ENCODE data around the gene ATG101. TPM values are rescaled to one million over a fixed set of nuclear protein-coding genes. Genes with fewer than 3 reads are reported as not detected.

ATG101 gene
- total RNA-seq, 1 experiment from 2014 or later = 44.6 TPM

DNA sequence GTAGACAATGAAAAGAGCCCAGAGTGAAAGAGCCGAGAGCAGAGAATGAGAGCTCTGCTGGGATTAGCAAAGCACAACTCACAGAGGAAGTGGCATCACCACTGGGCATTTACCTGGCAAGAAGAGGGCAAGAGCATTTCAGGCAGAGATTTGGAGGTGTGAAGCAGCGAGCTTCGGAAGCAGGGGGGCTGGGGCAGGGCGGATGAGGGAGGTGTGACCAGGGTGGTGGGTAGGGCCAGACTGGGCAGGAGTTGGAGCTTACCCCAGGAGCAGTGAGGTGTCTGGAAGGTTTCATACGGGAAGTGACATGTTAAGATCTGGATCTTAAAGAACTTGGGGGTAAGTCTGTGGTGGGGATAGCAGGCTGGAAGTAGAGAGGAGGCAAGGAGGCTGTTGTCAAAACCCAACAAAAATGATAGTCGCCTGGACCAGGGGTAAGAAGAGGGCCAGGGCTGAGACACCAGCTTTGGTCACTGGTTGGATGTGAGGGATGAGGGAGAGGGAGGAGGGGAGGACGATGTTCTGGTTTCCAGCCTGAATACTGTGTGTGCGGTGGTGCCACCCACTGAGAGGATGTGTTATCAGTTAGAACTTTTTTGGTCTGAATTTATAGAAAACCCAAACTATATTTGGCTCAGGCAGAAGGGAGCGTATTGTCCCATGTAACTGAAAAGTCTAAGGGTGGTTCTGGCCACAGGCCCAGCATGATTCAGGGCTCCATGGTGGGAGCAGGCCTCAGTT, 14.9 kb downstream of the ATG101 start:
- H3K27me3 ChIP-seq (ENCODE audit: insufficient read depth, low read depth) = peaks cover 5% of the 10 kb centered on the region; the same call in 1 of the 2 replicates
- no peaks in the 10 kb centered on the region for H3K36me3 ChIP-seq (ENCODE audit: low read depth)
- no peaks in the 10 kb centered on the region for H3K9me3 ChIP-seq (ENCODE audit: insufficient read depth, low read depth)
- intact Hi-C loops (cut with micrococcal nuclease; ENCODE audit: unreplicated experiment) = no loop called here
- POLR2A ChIA-PET (ENCODE audit: unreplicated experiment) = interaction anchor here (0.7 kb wide), 1 partner anchor 39 kb away, joined by 4 read pairs; no protein-coding TSS in a partner anchor
- DNase-seq = no peak
- no peak for TF ChIP-seq EZH2 (IDR thresholded peaks at IDR 0.05; ENCODE audit: low read depth)
- TF ChIP-seq, protein P1, sequence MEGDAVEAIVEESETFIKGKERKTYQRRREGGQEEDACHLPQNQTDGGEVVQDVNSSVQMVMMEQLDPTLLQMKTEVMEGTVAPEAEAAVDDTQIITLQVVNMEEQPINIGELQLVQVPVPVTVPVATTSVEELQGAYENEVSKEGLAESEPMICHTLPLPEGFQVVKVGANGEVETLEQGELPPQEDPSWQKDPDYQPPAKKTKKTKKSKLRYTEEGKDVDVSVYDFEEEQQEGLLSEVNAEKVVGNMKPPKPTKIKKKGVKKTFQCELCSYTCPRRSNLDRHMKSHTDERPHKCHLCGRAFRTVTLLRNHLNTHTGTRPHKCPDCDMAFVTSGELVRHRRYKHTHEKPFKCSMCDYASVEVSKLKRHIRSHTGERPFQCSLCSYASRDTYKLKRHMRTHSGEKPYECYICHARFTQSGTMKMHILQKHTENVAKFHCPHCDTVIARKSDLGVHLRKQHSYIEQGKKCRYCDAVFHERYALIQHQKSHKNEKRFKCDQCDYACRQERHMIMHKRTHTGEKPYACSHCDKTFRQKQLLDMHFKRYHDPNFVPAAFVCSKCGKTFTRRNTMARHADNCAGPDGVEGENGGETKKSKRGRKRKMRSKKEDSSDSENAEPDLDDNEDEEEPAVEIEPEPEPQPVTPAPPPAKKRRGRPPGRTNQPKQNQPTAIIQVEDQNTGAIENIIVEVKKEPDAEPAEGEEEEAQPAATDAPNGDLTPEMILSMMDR (conservative IDR thresholded peaks at IDR 0.05) = no peak
- CTCF ChIA-PET = interaction anchor here (0.6 to 0.7 kb wide), 5 partner anchors 20 to 1917 kb away, joined by 3 to 4 read pairs (median 3); partner anchors contain the start of gene CERS5
- BruUV-seq (replicated peaks) = no TSS peak
- H3K4me3 ChIP-seq = no peak overlapping the region
- H3K79me2 ChIP-seq (ENCODE audit: low read depth) = no peaks in the 10 kb centered on the region
- H3K4me1 ChIP-seq (replicated peaks; ENCODE audit: insufficient read depth) = no peaks in the 10 kb centered on the region
- H4K20me1 ChIP-seq (ENCODE audit: insufficient read depth) = no peaks in the 10 kb centered on the region
- no peaks in the 10 kb centered on the region for H3K9me2 ChIP-seq (ENCODE audit: insufficient read depth)
- H2AFZ ChIP-seq = no peak overlapping the region
- H3F3A ChIP-seq (ENCODE audit: insufficient read depth, low read depth) = peaks cover 11% of the 10 kb centered on the region; the same call in 1 of the 2 replicates
- no peak overlapping the region for H3K27ac ChIP-seq
- no peak overlapping the region for H3K4me2 ChIP-seq

GRCh38 chr12:52085682-52086180, 16.0 kb downstream of the ATG101 start:
- Histone ChIP-seq H2AFZ (no peak overlapping the region), H3K9me2 (ENCODE audit: insufficient read depth) (no peaks in the 10 kb centered on the region), H3K4me1 (replicated peaks; ENCODE audit: insufficient read depth) (no peaks in the 10 kb centered on the region), H3K4me3 (no peak overlapping the region), H3K27me3 (ENCODE audit: insufficient read depth, low read depth) (peaks cover 13% of the 10 kb centered on the region), H3K9me3 (ENCODE audit: insufficient read depth, low read depth) (no peaks in the 10 kb centered on the region), H4K20me1 (ENCODE audit: insufficient read depth) (no peaks in the 10 kb centered on the region), H3K27ac (no peak overlapping the region), H3K4me2 (no peak overlapping the region), H3K36me3 (ENCODE audit: low read depth) (no peaks in the 10 kb centered on the region), H3F3A (ENCODE audit: insufficient read depth, low read depth) (peaks cover 11% of the 10 kb centered on the region; the same call in 1 of the 2 replicates), H3K79me2 (ENCODE audit: low read depth) (no peaks in the 10 kb centered on the region)
- ChIA-PET CTCF (no interaction called here), POLR2A (ENCODE audit: unreplicated experiment) (no interaction called here)
- no TSS peak for BruUV-seq (replicated peaks)
- no peak for DNase-seq
- TF ChIP-seq EZH2 (IDR thresholded peaks at IDR 0.05; ENCODE audit: low read depth) = no peak
- TF ChIP-seq, protein P1 (conservative IDR thresholded peaks at IDR 0.05) = no peak
- intact Hi-C loops (cut with micrococcal nuclease; ENCODE audit: unreplicated experiment) = no loop called here

DNA sequence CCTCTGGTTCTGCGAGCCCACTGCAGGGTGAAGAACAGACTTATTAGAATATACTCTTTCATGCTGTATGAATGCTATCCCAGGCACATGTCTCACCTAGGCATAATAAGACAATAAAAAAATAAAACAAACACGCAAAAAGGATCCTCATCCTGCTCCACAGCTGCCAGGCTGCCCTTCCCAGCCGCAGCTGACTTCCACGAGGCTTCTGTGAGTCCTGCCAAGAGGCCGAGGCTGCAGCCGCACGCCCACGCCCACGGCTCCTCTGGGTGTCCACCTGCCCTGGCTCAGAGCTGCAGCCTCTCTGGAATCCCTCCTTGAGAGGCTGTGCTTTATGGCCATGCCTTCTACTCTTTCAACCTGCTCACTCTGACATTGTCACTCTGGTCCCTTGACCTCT, 16.6 kb downstream of the ATG101 start:
- DNase-seq = no peak
- H3K79me2 ChIP-seq (ENCODE audit: low read depth) = no peaks in the 10 kb centered on the region
- H3K4me1 ChIP-seq (replicated peaks; ENCODE audit: insufficient read depth) = no peaks in the 10 kb centered on the region
- H3K36me3 ChIP-seq (ENCODE audit: low read depth) = no peaks in the 10 kb centered on the region
- no peak overlapping the region for H3K27ac ChIP-seq
- ChIA-PET POLR2A (ENCODE audit: unreplicated experiment) (no interaction called here), CTCF (no interaction called here)
- intact Hi-C loops (cut with micrococcal nuclease; ENCODE audit: unreplicated experiment) = no loop called here
- H2AFZ ChIP-seq = no peak overlapping the region
- H3K9me2 ChIP-seq (ENCODE audit: insufficient read depth) = no peaks in the 10 kb centered on the region
- no peaks in the 10 kb centered on the region for H4K20me1 ChIP-seq (ENCODE audit: insufficient read depth)
- H3K4me2 ChIP-seq = no peak overlapping the region
- no TSS peak for BruUV-seq (replicated peaks)
- H3K27me3 ChIP-seq (ENCODE audit: insufficient read depth, low read depth) = peaks cover 20% of the 10 kb centered on the region
- no peak for TF ChIP-seq EZH2 (IDR thresholded peaks at IDR 0.05; ENCODE audit: low read depth)
- TF ChIP-seq, protein P1 (conservative IDR thresholded peaks at IDR 0.05) = no peak
- H3K4me3 ChIP-seq = no peak overlapping the region
- H3F3A ChIP-seq (ENCODE audit: insufficient read depth, low read depth) = peaks cover 11% of the 10 kb centered on the region; the same call in 1 of the 2 replicates
- H3K9me3 ChIP-seq (ENCODE audit: insufficient read depth, low read depth) = no peaks in the 10 kb centered on the region

Measured in PC-9 (cell line).